ENCODE measurements around the gene CSK. TPM values are rescaled to one million over a fixed set of nuclear protein-coding genes. Genes with fewer than 3 reads are reported as not detected.

Gene CSK
- total RNA-seq, 3 donors from 2014 or later (not counting 1 experiment from before 2014, with no cell fraction given): 282 to 334 (median 287) TPM

DNA sequence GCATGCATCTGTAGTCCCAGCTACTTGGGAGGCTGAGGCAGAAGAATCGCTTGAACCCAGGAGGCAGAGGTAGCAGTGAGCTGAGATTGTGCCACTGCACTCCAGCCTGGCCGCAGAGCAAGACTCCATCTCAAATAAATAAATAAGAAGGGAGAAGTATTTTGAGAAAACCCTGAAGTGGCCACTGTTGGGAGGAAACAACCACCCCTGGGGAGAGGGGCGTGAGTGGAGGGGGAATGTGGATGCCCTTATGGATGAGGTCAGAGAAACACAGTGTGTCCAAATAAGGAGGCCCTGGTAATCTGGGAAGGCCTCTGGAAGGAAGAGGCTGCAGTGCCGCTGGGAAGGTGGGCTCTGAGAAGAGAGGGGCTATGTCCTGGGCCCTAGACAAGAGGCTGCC, 40.4 kb downstream of the CSK start:
- Mint-ChIP-seq H3K9me3 (no peaks in the 10 kb centered on the region), H3K27me3 (ENCODE audit: low read depth in 2 of 2) (peaks cover 0 to 13% of the 10 kb centered on the region in 2 donors), H3K27ac (no peak overlapping the region), H3K36me3 (no peaks in the 10 kb centered on the region), H3K4me3 (no peak overlapping the region), H3K4me1 (peaks cover 7 to 21% of the 10 kb centered on the region in 2 donors)
- Histone ChIP-seq H3K27ac (ENCODE audit: low read length) (no peak overlapping the region), H3K4me3 (ENCODE audit: low read length) (no peak overlapping the region), H3K9me3 (ENCODE audit: control insufficient read depth, insufficient read depth, low read length) (no peaks in the 10 kb centered on the region), H3K36me3 (ENCODE audit: control insufficient read depth, insufficient read depth, low read length) (no peaks in the 10 kb centered on the region), H3K4me1 (ENCODE audit: control insufficient read depth, insufficient read depth, low read length) (peaks cover 24% of the 10 kb centered on the region), H3K27me3 (ENCODE audit: control insufficient read depth, insufficient read depth, low read length) (peaks cover 13% of the 10 kb centered on the region)
- intact Hi-C loops (cut with micrococcal nuclease): no loop called here
- ATAC-seq (no peak), DNase-seq (no peak)
- TF ChIP-seq, protein P1, sequence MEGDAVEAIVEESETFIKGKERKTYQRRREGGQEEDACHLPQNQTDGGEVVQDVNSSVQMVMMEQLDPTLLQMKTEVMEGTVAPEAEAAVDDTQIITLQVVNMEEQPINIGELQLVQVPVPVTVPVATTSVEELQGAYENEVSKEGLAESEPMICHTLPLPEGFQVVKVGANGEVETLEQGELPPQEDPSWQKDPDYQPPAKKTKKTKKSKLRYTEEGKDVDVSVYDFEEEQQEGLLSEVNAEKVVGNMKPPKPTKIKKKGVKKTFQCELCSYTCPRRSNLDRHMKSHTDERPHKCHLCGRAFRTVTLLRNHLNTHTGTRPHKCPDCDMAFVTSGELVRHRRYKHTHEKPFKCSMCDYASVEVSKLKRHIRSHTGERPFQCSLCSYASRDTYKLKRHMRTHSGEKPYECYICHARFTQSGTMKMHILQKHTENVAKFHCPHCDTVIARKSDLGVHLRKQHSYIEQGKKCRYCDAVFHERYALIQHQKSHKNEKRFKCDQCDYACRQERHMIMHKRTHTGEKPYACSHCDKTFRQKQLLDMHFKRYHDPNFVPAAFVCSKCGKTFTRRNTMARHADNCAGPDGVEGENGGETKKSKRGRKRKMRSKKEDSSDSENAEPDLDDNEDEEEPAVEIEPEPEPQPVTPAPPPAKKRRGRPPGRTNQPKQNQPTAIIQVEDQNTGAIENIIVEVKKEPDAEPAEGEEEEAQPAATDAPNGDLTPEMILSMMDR (IDR thresholded peaks at IDR 0.05): no peak
- 85% methylated on average over 3 of the region's 4 CpGs for WGBS (ENCODE audit: insufficient coverage)

DNA sequence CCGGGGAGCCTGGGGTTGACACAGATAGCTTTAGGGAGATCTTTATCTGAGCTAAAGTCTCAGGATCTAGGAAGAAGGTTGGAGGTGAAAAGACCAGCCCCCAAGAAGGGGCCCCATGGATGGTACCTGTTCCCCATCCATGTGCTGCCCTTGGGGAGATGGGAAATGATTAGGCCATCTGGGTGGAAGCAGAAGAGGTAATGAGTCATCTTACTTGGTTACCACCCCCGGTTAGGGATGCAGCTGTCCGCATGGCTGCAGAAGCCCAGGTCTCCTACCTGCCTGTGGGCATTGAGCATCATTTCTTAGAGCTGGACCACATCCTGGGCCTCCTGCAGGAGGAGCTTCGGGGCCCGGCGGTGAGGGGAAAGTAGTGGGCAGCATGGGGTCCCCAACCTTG, 41.4 kb downstream of the CSK start:
- Histone ChIP-seq H3K4me3 (ENCODE audit: low read length) (no peak overlapping the region), H3K27ac (ENCODE audit: low read length) (no peak overlapping the region), H3K4me1 (ENCODE audit: control insufficient read depth, insufficient read depth, low read length) (peaks cover 23% of the 10 kb centered on the region), H3K27me3 (ENCODE audit: control insufficient read depth, insufficient read depth, low read length) (peaks cover 18% of the 10 kb centered on the region), H3K9me3 (ENCODE audit: control insufficient read depth, insufficient read depth, low read length) (no peaks in the 10 kb centered on the region), H3K36me3 (ENCODE audit: control insufficient read depth, insufficient read depth, low read length) (no peaks in the 10 kb centered on the region)
- peaks cover 7 to 17% of the 10 kb centered on the region in 2 donors for H3K4me1 Mint-ChIP-seq
- ATAC-seq: no peak
- H3K4me3 Mint-ChIP-seq: no peak overlapping the region
- TF ChIP-seq, protein P1 (IDR thresholded peaks at IDR 0.05): no peak
- intact Hi-C loops (cut with micrococcal nuclease): no loop called here
- no peak for DNase-seq
- peaks cover 7 to 19% of the 10 kb centered on the region in 2 donors for H3K27me3 Mint-ChIP-seq (ENCODE audit: low read depth in 2 of 2)
- no peaks in the 10 kb centered on the region for H3K36me3 Mint-ChIP-seq
- WGBS (ENCODE audit: insufficient coverage): 78% methylated on average over 6 of the region's 6 CpGs
- no peak overlapping the region for H3K27ac Mint-ChIP-seq
- H3K9me3 Mint-ChIP-seq: no peaks in the 10 kb centered on the region

DNA sequence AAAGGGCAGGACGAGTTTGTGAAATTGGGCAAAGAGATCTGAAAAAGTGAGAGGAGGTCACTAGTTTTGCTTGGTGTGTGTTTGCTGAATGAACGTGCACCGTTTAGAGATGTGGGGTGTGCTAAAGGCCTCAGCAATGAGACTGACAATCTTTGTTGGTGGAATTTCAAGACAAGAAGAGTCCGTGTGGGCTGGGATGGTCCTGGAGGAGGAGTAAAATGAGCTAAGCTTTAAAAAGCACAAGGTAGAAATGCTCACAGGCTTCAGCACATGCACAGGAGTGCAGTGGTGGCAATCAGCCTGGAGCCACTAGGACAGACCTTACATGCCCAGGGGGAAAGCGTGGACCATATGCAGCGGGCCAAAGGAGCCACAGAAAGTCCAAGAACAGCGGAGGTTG, 43.1 kb downstream of the CSK start:
- peaks cover 14% of the 10 kb centered on the region for H3K4me1 ChIP-seq (ENCODE audit: control insufficient read depth, insufficient read depth, low read length)
- H3K4me3 ChIP-seq (ENCODE audit: low read length): no peak overlapping the region
- no peaks in the 10 kb centered on the region for H3K9me3 ChIP-seq (ENCODE audit: control insufficient read depth, insufficient read depth, low read length)
- no peak for ATAC-seq
- H3K27me3 ChIP-seq (ENCODE audit: control insufficient read depth, insufficient read depth, low read length): peaks cover 18% of the 10 kb centered on the region
- Mint-ChIP-seq H3K27ac (no peak overlapping the region), H3K4me1 (peaks cover 0 to 5% of the 10 kb centered on the region in 2 donors), H3K27me3 (ENCODE audit: low read depth in 2 of 2) (peaks cover 8 to 24% of the 10 kb centered on the region in 2 donors), H3K9me3 (no peaks in the 10 kb centered on the region), H3K36me3 (no peaks in the 10 kb centered on the region), H3K4me3 (no peak overlapping the region)
- H3K36me3 ChIP-seq (ENCODE audit: control insufficient read depth, insufficient read depth, low read length): no peaks in the 10 kb centered on the region
- intact Hi-C loops (cut with micrococcal nuclease): no loop called here
- H3K27ac ChIP-seq (ENCODE audit: low read length): no peak overlapping the region
- WGBS (ENCODE audit: insufficient coverage): 88% methylated on average over 7 of the region's 7 CpGs
- no peak for DNase-seq
- TF ChIP-seq, protein P1 (IDR thresholded peaks at IDR 0.05): no peak

DNA sequence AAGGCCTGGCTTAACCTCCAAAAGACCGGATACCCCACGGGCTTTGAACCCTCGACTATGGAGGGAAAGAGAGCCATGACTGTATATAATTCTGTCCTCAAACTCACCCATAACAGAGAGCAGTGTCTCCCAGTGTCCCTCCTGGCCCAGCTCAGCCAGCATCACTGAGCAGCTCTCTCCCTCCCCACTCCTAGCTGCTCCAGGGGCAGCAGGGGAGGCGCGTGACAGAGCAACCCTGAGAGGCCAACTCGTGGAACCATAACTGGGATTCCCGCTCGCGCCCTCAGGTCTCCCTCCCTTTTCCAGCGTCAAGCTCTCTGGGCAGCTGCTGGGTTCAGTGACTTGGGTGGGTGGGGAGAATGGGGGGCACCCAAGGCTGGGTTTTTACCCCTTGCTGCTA, 44.0 kb downstream of the CSK start:
- Mint-ChIP-seq H3K36me3 (no peaks in the 10 kb centered on the region), H3K4me1 (peaks cover 0 to 5% of the 10 kb centered on the region in 2 donors), H3K4me3 (no peak overlapping the region), H3K27ac (no peak overlapping the region), H3K9me3 (no peaks in the 10 kb centered on the region), H3K27me3 (ENCODE audit: low read depth in 2 of 2) (peaks cover 8 to 24% of the 10 kb centered on the region in 2 donors)
- no peaks in the 10 kb centered on the region for H3K9me3 ChIP-seq (ENCODE audit: control insufficient read depth, insufficient read depth, low read length)
- H3K4me1 ChIP-seq (ENCODE audit: control insufficient read depth, insufficient read depth, low read length): peaks cover 14% of the 10 kb centered on the region
- ATAC-seq: no peak
- H3K36me3 ChIP-seq (ENCODE audit: control insufficient read depth, insufficient read depth, low read length): no peaks in the 10 kb centered on the region
- DNase-seq: no peak
- 69% methylated on average over 9 of the region's 10 CpGs for WGBS (ENCODE audit: insufficient coverage)
- TF ChIP-seq, protein P1 (IDR thresholded peaks at IDR 0.05): no peak
- peaks cover 18% of the 10 kb centered on the region for H3K27me3 ChIP-seq (ENCODE audit: control insufficient read depth, insufficient read depth, low read length)
- H3K27ac ChIP-seq (ENCODE audit: low read length): no peak overlapping the region
- no peak overlapping the region for H3K4me3 ChIP-seq (ENCODE audit: low read length)
- intact Hi-C loops (cut with micrococcal nuclease): no loop called here

Data from natural killer cell (primary cell).